DOHH2 (cell line): ENCODE measurements around the gene IL2RA.

ENCODE experiments used
- H3F3A ChIP-seq: fragments of 200-600 bp; sonication (generic), shearing (Covaris generic); 2 replicates; pipeline ENCODE4 v1.6.0; 2016; ENCODE audit warnings: antibody characterized with exemption, mild to moderate bottlenecking; ENCODE audit not compliant: control insufficient read depth, insufficient read depth
- H3K27ac ChIP-seq: fragments of 200-600 bp; sonication (generic); 2 replicates; pipeline ENCODE4 v1.5.1; 2014; ENCODE audit warnings: low read depth, mild to moderate bottlenecking, low read length, moderate library complexity
- H3K27me3 ChIP-seq: fragments of 200-600 bp; sonication (generic); 2 replicates; pipeline ENCODE4 v1.6.1; 2014; ENCODE audit warnings: mild to moderate bottlenecking, low read length, mixed read lengths; ENCODE audit not compliant: control insufficient read depth
- H3K36me3 ChIP-seq: fragments of 200-600 bp; sonication (generic); 2 replicates; pipeline ENCODE4 v1.6.1; 2014; ENCODE audit warnings: mild to moderate bottlenecking, low read length, moderate library complexity, mixed read lengths; ENCODE audit not compliant: control insufficient read depth
- H3K4me1 ChIP-seq: fragments of 200-600 bp; sonication (generic); 2 replicates; pipeline ENCODE4 v1.6.1; 2014; ENCODE audit warnings: mild to moderate bottlenecking, low read length, mixed read lengths; ENCODE audit not compliant: control insufficient read depth
- H3K4me2 ChIP-seq: fragments of 200-600 bp; sonication (generic); 2 replicates; pipeline ENCODE4 v1.6.0; 2014; ENCODE audit warnings: mild to moderate bottlenecking, low read length, moderate library complexity
- H3K4me3 ChIP-seq: fragments of 200-600 bp; sonication (generic); 2 replicates; pipeline ENCODE4 v1.5.1; 2014; ENCODE audit warnings: mild to moderate bottlenecking, low read length, mixed read lengths
- H3K79me2 ChIP-seq: fragments of 200-600 bp; sonication (generic); 2 replicates; pipeline ENCODE4 v1.6.1; 2014; ENCODE audit warnings: mild to moderate bottlenecking, low read length, mixed read lengths; ENCODE audit not compliant: control insufficient read depth
- H3K9me2 ChIP-seq: fragments of 200-600 bp; sonication (generic); replicated peaks from 2 replicates; pipeline ENCODE4 v1.6.1; 2014; ENCODE audit warnings: mild to moderate bottlenecking, low read length, mixed read lengths; ENCODE audit not compliant: control insufficient read depth
- H3K9me3 ChIP-seq: fragments of 200-600 bp; sonication (generic); 2 replicates; pipeline ENCODE4 v1.6.1; 2014; ENCODE audit warnings: antibody characterized with exemption, low read length, mixed read lengths; ENCODE audit not compliant: control insufficient read depth, insufficient read depth
- H4K20me1 ChIP-seq: fragments of 200-600 bp; sonication (generic); 2 replicates; pipeline ENCODE4 v1.6.0; 2014; ENCODE audit warnings: low read depth, mild to moderate bottlenecking, antibody characterized with exemption, low read length, moderate library complexity; ENCODE audit not compliant: control insufficient read depth, insufficient read depth
- CTCF ChIP-seq: fragments of 200-600 bp; sonication (generic); IDR thresholded peaks from one replicate; pipeline ENCODE4 v1.5.1; 2014; ENCODE audit warnings: antibody characterized with exemption, mild to moderate bottlenecking, low read depth, low read length; ENCODE audit not compliant: poor library complexity, severe bottlenecking
- EZH2phosphoT487 ChIP-seq: fragments of 200-600 bp; sonication (generic); IDR thresholded peaks from 2 replicates; pipeline ENCODE4 v1.6.1; 2017; ENCODE audit warnings: borderline replicate concordance, mild to moderate bottlenecking, antibody characterized with exemption, low read length, moderate library complexity, mixed read lengths

IL2RA gene

GRCh38 chr10:6086375-6087233 lies 24.4 kb upstream of the IL2RA start:
- Histone ChIP-seq H3K4me2 (peak overlapping the region; percentile 78), H3K27ac (peak overlapping the region; percentile 87), H3K36me3 (peaks cover 22% of the 10 kb centered on the region), H3F3A (peaks cover 15% of the 10 kb centered on the region), H4K20me1 (peaks cover 20% of the 10 kb centered on the region), H3K79me2 (peaks cover 27% of the 10 kb centered on the region), H3K27me3 (no peaks in the 10 kb centered on the region), H3K4me1 (peaks cover 53% of the 10 kb centered on the region), H3K4me3 (peak overlapping the region; percentile 67), H3K9me3 (no peaks in the 10 kb centered on the region), H3K9me2 (no peaks in the 10 kb centered on the region)
- TF ChIP-seq EZH2phosphoT487 (no peak), CTCF (peak; percentile 99)

GRCh38 chr10:6083523-6084475 lies 21.6 kb upstream of the IL2RA start:
- Histone ChIP-seq H3K9me2 (no peaks in the 10 kb centered on the region), H3K36me3 (no peaks in the 10 kb centered on the region), H3K27ac (no peak overlapping the region), H3K27me3 (no peaks in the 10 kb centered on the region), H3K4me2 (no peak overlapping the region), H3K4me1 (peaks cover 47% of the 10 kb centered on the region), H3K79me2 (no peaks in the 10 kb centered on the region), H3K9me3 (no peaks in the 10 kb centered on the region), H3F3A (peaks cover 15% of the 10 kb centered on the region), H4K20me1 (no peaks in the 10 kb centered on the region), H3K4me3 (no peak overlapping the region)
- no peak for TF ChIP-seq CTCF
- TF ChIP-seq EZH2phosphoT487 = no peak

- Histone ChIP-seq H3K36me3 (no peaks in the 10 kb centered on the region), H4K20me1 (no peaks in the 10 kb centered on the region), H3F3A (peaks cover 11% of the 10 kb centered on the region), H3K27ac (no peak overlapping the region), H3K4me3 (no peak overlapping the region), H3K9me3 (no peaks in the 10 kb centered on the region), H3K79me2 (no peaks in the 10 kb centered on the region), H3K9me2 (no peaks in the 10 kb centered on the region), H3K4me2 (no peak overlapping the region), H3K4me1 (peaks cover 42% of the 10 kb centered on the region), H3K27me3 (no peaks in the 10 kb centered on the region)
- no peak for TF ChIP-seq CTCF
- no peak for TF ChIP-seq EZH2phosphoT487
Observed at GRCh38 chr10:6082496-6083395, 20.6 kb upstream of the IL2RA start.
